ENCODE measurements around the gene NSUN4. TPM values are rescaled to one million over a fixed set of nuclear protein-coding genes. Genes with fewer than 3 reads are reported as not detected.

Gene NSUN4
- total and polyA plus RNA-seq, 2 of the 13 experiments (the other 11 are each of a cell fraction or from before 2014, with no cell fraction given) = 21.5 to 23.5 TPM

DNA sequence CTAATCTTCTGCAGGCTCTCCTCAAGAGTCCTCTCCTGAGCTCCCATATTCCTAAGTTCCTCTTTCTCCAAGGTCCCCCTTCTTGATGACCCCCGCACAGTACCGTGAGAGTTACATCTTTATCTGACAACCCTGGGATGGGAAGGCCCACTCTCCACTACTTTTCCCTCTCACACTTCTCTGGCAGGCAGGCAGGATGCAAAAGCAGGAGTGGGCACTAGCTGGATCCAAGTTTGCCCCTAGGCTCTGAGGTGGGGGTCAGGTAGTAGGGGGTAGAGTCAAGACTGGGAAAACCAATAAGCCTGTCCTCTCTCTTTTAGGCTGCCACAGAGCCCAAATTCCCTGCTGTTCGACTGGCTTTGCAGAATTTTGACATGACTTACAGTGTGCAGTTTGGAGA lies 3.9 kb downstream of the NSUN4 start:
- Histone ChIP-seq H3K4me2 (ENCODE audit: low read depth, low read length) (peak overlapping the region; percentile 51; the same call in 1 of the 2 replicates), H3K4me3 (replicated peaks in 1 of 3; ENCODE audit: insufficient read depth in 1 of 3, low read depth in 2 of 3, low read length in 3 of 3) (no peak overlapping the region), H2AFZ (ENCODE audit: low read length) (no peak overlapping the region), H3K27ac (ENCODE audit: extremely low read length, insufficient read depth, low read length) (peak overlapping the region; percentile 50), H4K20me1 (ENCODE audit: insufficient read depth, low read length) (no peaks in the 10 kb centered on the region), H3K9ac (ENCODE audit: insufficient read depth, low read depth, low read length) (no peak overlapping the region), H3K27me3 (ENCODE audit: control insufficient read depth in 1 of 2, insufficient read depth in 2 of 2, low read length in 2 of 2) (no peaks in the 10 kb centered on the region; a peak in 1 of 5 replicates), H3K79me2 (ENCODE audit: insufficient read depth, low read length) (peaks cover 17% of the 10 kb centered on the region), H3K4me1 (ENCODE audit: insufficient read depth, low read length) (peaks cover 57% of the 10 kb centered on the region), H3K9me3 (ENCODE audit: low read length) (no peaks in the 10 kb centered on the region), H3K36me3 (replicated peaks in 1 of 2; ENCODE audit: control insufficient read depth in 1 of 2, insufficient read depth in 2 of 2, low read length in 2 of 2) (peaks cover 6 to 28% of the 10 kb centered on the region in 2 experiments; a peak in 4 of 5 replicates)
- intact Hi-C loops (cut with micrococcal nuclease; ENCODE audit: unreplicated experiment) (no loop called here), in situ Hi-C loops (cut with HindIII; ENCODE audit: extremely low pct_ligation_motif_present, low pct_unique_long_range_greater_than_20kb) (no loop called here)
- TF ChIP-seq ZNF232 (CRISPR knock-in tag; IDR thresholded peaks at IDR 0.05; ENCODE audit: borderline replicate concordance) (no peak), HOXD1 (CRISPR knock-in tag; IDR thresholded peaks at IDR 0.05) (no peak), ZZZ3 (CRISPR knock-in tag; IDR thresholded peaks at IDR 0.05; ENCODE audit: borderline replicate concordance) (no peak), ZKSCAN5 (CRISPR knock-in tag; IDR thresholded peaks at IDR 0.05) (no peak), ZNF292 (CRISPR knock-in tag; IDR thresholded peaks at IDR 0.05; ENCODE audit: borderline replicate concordance, low read depth) (no peak), KLF15 (CRISPR knock-in tag; IDR thresholded peaks at IDR 0.05; ENCODE audit: borderline replicate concordance) (no peak), RFXAP (CRISPR knock-in tag; IDR thresholded peaks at IDR 0.05; ENCODE audit: borderline replicate concordance) (no peak), GLI4 (CRISPR knock-in tag; IDR thresholded peaks at IDR 0.05; ENCODE audit: borderline replicate concordance) (no peak), ZFP41 (CRISPR knock-in tag; IDR thresholded peaks at IDR 0.05; ENCODE audit: borderline replicate concordance) (no peak), ZNF780A (CRISPR knock-in tag; IDR thresholded peaks at IDR 0.05) (no peak), SIN3B (IDR thresholded peaks at IDR 0.05; ENCODE audit: low read length) (no peak), NR2F6 (IDR thresholded peaks at IDR 0.05) (no peak), NR2F6 (CRISPR knock-in tag; IDR thresholded peaks at IDR 0.05) (no peak), TCF12 (IDR thresholded peaks at IDR 0.05) (no peak), TCF12 (CRISPR knock-in tag; IDR thresholded peaks at IDR 0.05) (no peak), ZSCAN29 (CRISPR knock-in tag; conservative IDR thresholded peaks at IDR 0.05) (no peak)
- TF ChIP-seq, protein P1, sequence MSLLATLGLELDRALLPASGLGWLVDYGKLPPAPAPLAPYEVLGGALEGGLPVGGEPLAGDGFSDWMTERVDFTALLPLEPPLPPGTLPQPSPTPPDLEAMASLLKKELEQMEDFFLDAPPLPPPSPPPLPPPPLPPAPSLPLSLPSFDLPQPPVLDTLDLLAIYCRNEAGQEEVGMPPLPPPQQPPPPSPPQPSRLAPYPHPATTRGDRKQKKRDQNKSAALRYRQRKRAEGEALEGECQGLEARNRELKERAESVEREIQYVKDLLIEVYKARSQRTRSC (CRISPR knock-in tag; IDR thresholded peaks at IDR 0.05; ENCODE audit: low read depth) = no peak
- ChIA-PET CTCF (ENCODE audit: low intra/inter-chr PET ratio, low total read pairs) (interaction anchor here (5.6 kb wide), 1 partner anchor 10 kb away, joined by 47 read pairs; no protein-coding TSS in a partner anchor), POLR2A (interaction anchor here (2.3 kb wide), 1 partner anchor 41 kb away, joined by 6 read pairs; the partner anchor contains the start of genes LRRC41 and UQCRH)
- no peak for ATAC-seq
- DNase-seq (ENCODE audit: low spot score) = no peak
- BruUV-seq (replicated peaks) = no TSS peak
- FAIRE-seq = no peak
- 92% methylated on average over 3 of the region's 3 CpGs for WGBS (ENCODE audit: low lambda C conversion rate)

Data from HepG2 (cell line).